ENCODE measurements around the gene PRELP.
"Not testable (repeated sequence)": the region's sequence is repeated elsewhere in the genome, so short reads cannot be mapped to it uniquely, and the experiment has no call there.

PRELP gene

DNA sequence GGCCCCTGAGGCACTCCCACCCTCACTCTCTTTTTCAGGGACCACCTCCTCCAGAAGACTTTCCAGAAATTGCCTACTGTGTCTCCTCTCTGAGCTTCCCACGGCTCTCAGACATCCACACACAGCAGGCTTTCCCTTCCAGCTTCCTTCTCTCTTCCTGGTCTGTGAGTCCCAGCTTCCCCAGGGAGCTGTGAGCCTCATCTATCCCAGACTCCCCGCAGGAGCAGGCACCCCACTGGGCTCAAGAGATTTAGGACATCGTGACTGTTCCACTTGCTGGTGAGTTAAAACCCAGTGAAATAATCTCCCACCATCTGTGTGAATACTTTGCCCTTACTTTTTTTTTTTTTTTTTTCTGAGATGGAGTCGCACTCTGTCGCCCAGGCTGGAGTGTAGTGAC lies 22.0 kb upstream of the PRELP start:
- DNase-seq (ENCODE audit: low read depth in 1 of 2, low spot score in 1 of 2), result no peak

GRCh38 chr1:203454986-203455471 lies 20.6 kb upstream of the PRELP start:
- DNase-seq (ENCODE audit: low read depth in 1 of 2, low spot score in 1 of 2), result no peak

DNA sequence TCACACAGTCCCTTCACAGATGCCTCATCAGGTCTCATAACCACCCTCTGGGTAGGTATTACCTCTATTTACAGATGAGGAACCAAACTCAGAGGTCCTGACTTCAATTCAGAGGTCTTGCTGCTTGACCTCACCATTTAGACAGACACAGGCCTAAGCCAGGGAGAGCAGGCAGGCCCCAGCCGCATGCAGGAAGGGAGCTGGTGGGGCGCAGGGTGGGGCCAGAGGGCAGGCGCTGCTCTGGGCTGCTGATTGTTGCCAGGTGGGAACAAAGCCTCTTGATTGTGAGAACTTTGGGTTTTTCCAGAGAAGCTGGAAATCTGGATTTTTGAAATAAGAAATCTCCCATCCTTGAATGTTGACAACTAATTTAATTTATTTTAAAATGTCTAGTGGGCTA lies 19.9 kb upstream of the PRELP start:
- no peak for DNase-seq (ENCODE audit: low read depth in 1 of 2, low spot score in 1 of 2)

DNA sequence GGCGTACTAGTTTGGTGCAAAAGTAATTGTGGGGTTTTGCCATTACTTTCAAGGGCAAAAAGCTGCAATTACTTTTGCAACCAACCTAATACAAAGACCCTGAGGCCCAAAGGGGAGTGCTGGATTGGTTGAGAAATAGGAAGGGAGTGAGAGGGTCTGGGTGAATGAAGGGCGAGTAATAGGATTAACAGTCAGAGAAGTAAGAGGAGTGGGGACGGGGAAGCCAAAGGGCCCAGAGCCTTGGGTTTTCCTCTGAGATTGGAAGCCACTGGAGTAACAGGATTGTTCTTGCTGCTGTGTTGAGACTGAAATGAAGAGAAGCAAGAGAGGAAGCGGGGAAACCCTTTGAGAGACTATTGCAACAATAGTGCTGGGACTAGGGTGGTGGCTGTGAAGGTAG lies 19.0 kb upstream of the PRELP start:
- DNase-seq (ENCODE audit: low read depth in 1 of 2, low spot score in 1 of 2), result no peak

- DNase-seq (ENCODE audit: low read depth in 1 of 2, low spot score in 1 of 2), result no peak
Observed at GRCh38 chr1:203458078-203458477, 17.5 kb upstream of the PRELP start.

- DNase-seq (ENCODE audit: low read depth in 1 of 2, low spot score in 1 of 2), result no peak
Observed at GRCh38 chr1:203459671-203460201, 15.9 kb upstream of the PRELP start.

DNA sequence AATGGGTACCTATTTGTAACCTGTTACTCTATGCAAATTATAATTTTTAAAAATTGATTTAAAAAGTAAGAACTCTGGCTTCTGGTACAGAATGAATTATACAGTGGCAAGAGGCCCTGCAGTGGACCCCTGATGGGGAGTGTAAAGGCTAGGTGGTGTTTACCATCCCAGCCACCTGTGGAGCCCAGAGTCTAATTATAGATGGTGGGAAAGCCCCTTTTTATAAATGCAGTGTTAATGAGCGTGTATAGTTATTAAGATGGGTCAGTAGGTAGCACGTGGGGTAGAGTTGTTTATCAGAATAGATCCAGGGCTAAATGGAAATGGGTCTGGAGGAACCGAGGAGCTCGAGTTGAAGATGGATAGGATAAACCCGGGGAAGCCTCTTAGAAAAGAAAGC lies 13.9 kb upstream of the PRELP start:
- DNase-seq (ENCODE audit: low read depth in 1 of 2, low spot score in 1 of 2), result no peak

- no peak for DNase-seq (ENCODE audit: low read depth in 1 of 2, low spot score in 1 of 2)
Observed at GRCh38 chr1:203462143-203462542, 13.5 kb upstream of the PRELP start.

DNA sequence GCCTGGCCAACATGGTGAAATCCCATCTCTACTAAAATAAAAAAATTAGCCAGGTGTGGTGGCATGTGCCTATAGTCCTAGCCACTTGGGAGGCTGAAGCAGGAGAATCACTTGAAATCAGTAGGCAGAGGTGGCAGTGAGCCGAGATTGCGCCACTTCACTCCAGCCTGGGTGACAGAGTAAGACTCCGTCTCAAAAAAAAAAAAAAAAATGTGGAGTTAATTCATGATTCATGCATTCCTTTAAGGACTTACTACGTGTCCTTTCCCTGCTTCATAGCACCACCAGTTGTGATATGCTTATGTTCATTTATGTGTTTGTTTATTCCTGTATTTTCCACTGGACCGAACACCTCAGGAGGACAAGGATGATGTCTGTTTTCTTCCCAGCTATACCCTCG lies 12.7 kb upstream of the PRELP start:
- DNase-seq (ENCODE audit: low read depth in 1 of 2, low spot score in 1 of 2), result no peak

DNA sequence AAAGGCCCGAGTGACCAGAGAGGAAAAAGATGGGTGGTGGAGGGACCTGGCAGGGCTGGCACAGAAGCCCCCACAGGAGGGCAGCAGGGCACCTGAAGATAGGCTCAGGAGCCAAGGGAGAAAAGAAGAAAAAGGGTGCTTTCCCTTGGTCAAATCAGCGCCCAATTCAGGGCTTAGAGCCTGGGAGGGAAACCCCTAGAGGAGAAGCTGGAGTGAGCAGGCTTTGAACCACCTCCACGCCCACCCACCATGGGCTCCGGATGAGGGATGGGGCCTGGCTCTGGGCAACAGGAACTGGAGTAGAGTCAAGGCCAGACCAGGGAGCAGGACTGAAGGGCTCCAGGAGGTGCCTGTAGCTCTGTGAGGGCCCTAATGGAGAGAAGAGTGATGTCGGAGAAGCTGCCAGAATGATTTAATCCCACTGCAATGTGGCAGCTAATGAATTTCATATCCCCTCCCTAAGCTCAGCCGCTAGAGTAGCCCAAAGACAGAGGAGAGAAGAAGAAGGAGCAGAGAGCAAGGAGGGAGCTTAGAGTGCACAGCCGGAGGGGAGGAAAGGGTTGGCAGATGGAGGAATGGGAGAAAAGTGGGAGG lies 12.0 kb upstream of the PRELP start:
- no peak for DNase-seq (ENCODE audit: low read depth in 1 of 2, low spot score in 1 of 2)

DNA sequence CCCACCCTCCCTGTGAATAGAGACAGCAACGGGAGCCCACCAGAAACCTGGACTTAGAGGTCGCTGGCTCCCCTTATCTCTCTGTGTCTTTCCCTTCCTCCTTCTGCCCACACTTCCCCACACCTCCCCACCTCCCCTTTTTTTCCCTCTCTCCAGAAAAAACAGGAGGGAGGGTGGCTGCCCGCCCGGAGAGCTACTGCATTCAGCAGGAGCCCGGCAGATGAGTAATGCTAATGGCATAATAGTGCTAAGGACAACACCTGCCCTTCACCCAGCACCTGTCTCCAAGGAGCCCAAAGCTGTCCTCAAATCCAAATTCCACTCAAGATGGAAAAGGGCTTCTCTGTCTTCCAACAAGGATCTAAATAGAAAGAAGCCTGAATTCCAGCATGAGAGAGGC lies 11.4 kb upstream of the PRELP start:
- no peak for DNase-seq (ENCODE audit: low read depth in 1 of 2, low spot score in 1 of 2)

DNA sequence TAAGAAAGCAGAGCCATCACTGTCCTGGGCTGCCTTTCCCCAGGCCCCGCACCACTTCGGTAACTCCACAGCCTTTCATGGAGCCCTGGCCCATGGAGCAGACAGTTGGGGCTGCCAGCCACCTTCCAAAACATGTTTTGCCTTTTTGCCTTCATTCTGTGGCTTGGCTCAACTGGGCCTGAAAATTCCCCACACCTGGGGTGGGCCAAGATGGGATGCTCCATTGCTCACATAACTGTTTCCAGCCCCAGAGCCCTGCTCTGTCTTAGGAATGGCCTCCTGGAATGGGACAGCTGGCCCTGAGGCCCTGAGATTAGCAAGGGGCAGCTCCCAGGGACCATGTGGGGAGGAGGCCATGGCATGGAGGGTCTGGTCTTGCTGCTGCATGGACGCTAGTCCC lies 10.9 kb upstream of the PRELP start:
- no peak for DNase-seq (ENCODE audit: low read depth in 1 of 2, low spot score in 1 of 2)

DNA sequence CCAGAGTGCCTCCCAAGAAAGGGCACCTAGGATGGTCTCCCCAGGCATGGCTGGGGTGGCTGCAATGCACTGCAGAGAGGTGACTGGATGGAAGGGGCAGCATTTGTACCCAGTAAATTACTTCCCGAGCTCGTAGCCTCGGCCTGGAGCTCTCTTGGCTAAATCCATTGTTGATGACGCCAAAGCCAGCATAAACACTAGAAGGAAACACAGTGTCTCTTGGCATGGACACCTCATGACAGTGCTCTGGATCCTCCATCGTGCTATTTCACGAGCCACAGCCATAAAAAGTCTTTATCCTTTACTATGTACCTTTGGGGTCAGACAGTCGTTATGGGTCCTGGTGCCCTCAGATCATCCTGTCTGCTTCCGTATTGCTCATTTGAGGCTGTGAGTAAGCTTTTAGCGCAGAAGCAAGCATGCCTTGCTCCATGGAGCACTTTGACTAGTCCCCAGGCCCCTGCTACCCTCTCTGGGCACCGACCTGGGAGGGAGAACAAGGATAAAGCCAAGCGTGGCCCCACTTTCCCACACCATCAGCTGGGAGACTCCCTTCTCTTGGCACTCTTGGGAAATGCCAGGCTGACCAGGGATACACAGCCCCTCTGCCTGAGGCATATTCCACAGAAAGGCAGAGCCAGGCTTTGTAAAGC lies 10.3 kb upstream of the PRELP start:
- DNase-seq (ENCODE audit: low read depth in 1 of 2, low spot score in 1 of 2), result no peak

- no peak for DNase-seq (ENCODE audit: low read depth in 1 of 2, low spot score in 1 of 2)
Observed at GRCh38 chr1:203465948-203466347, 9.7 kb upstream of the PRELP start.

DNA sequence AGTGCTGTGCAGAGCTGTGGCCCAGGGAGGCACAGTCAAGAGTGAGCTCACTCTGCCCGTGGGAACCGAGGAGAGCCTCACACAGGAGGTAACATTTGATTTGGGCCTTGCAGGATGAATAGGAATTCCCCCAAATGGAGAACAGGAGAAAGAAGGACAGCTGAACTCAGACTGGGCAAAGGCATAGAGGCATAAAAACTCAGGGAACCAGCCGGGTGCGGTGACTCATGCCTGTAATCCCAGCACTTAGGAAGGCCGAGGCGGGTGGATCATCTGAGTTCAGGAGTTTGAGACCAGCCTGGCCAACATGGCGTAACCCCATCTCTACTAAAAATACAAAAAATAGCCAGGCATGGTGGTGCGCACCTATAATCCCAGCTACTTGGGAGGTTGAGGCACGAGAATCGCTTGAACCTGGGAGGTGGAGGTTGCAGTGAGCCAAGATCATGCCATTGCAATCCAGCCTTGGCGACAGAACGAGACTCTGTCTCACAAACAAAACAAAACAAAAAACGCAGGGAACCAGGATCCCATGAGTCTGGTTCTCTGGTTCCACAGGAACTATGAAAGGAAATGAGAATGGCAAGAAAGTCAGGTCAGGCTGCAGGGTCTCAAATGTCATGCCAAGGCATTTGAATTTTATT lies 8.6 kb upstream of the PRELP start:
- not testable (repeated sequence) for DNase-seq (ENCODE audit: low read depth in 1 of 2, low spot score in 1 of 2)

GRCh38 chr1:203467550-203467921 lies 8.1 kb upstream of the PRELP start:
- no peak for DNase-seq (ENCODE audit: low read depth in 1 of 2, low spot score in 1 of 2)

GRCh38 chr1:203468326-203468725 lies 7.3 kb upstream of the PRELP start:
- no peak for DNase-seq (ENCODE audit: low read depth in 1 of 2, low spot score in 1 of 2)

- no peak for DNase-seq (ENCODE audit: low read depth in 1 of 2, low spot score in 1 of 2)
Observed at GRCh38 chr1:203470240-203470639, 5.4 kb upstream of the PRELP start.

DNA sequence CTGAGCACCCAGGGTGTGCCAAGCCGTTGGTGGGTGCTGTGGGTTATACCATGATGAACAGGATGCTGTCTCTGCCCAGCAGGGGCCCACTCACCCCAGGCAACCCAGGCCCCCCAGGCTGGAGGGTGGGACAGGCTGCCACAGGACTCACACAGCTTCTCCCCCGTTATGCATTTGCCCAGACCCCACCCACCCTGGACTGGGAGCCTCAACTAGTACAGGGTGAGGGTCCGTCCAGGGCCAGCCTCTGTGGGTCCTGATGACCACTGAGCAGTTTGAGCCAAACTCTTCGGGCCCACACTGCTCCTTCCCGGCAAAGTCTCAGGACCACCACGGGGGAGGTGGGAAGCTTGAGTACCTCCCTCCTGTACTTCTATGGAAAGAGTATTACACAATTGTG lies 3.8 kb upstream of the PRELP start:
- no peak for DNase-seq (ENCODE audit: low read depth in 1 of 2, low spot score in 1 of 2)

DNA sequence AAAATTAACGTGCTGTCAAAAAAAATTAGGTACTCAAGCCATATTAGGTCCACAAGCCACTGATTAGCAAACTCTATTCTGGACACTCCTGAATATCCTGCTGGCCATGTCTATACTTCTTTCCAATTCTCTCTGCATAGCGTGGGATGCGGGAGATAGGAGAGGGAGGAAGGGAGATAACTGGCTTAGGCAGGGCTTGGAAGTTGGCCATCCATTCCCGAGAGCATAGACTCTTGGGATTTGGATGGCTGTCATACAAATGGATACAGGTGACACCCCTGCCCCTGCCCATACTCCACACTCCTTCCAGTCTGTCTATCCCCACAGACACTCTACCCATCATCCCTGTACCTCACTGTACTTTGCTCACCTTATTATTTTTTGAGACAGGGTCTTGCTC lies 2.3 kb upstream of the PRELP start:
- no peak for DNase-seq (ENCODE audit: low read depth in 1 of 2, low spot score in 1 of 2)

DNA sequence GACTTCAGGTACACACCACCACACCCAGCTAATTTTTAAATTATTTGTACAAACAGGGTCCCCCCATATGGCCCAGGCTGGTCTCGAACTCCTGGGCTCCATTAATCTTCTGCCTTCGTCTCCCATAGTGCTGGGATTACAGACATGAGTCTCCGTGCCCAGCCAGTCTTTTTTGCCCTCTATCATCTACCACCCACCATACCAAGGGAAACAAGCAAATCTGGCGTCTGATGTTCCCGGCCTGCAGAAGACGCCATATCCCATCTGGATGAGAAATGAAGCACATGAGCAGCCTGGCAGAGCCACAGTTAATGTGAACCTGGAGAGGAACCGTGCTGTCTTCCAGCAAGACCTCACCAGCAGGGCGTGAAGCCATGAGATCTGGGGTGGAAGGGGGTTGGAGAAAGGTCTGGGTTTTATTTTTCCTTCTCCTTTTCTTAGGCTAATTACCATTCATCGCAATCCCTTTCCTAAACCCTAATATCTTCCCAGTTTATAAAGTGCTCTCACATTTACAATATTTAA lies 1.8 kb upstream of the PRELP start:
- no peak for DNase-seq (ENCODE audit: low read depth in 1 of 2, low spot score in 1 of 2)

DNA sequence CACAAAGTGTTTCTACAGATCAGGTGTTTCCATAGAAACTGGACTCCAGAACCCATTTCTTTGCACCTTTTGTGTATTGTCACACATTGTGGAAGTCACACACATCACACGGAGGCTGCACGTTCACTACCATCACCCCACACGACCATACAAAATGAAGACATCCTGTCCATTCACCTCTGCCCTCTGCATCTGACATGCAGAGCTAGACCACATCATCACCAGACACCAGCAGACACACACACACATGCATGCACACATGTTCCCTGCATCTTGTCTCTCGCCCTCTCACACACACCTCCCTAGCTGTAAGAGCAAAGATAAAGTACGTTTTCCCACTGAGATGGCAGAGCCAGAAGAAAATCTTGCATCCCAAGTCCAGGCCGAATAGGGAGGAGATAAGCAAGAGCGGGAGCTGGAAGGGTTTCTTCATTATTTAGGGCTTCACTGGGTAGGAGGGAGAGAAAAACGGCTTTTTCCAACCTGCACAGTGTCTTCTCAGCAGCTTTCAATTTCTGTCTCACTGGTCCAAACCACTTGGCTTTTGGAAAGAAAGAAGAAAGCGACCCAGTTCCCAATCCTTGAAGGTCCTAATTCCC lies 709 bp downstream of the PRELP start:
- DNase-seq (ENCODE audit: low read depth in 1 of 2, low spot score in 1 of 2), result no peak

Data from stimulated activated CD4-positive, alpha-beta T cell treated with anti-CD3 and anti-CD28 coated beads, Interleukin-15, amount 100 ng/mL, for 1 hour (primary cell).